Naive thymus-derived CD8-positive, alpha-beta T cell (primary cell): ENCODE results near the gene EDA. TPM values are rescaled to one million over a fixed set of nuclear protein-coding genes. Genes with fewer than 3 reads are reported as not detected.

ENCODE experiments used
- ATAC-seq, 2 donors: fragments of 150-1000 bp; cut with Tn5 transposase in 1 of 2; sonication (Bioruptor Pico), chemical (Tn5 transposase) in 1 of 2; 1 replicate in 1 of 2; 2 replicates in 1 of 2; pipeline ENCODE4 v1.10.0; 2021; ENCODE audit warnings: mild to moderate bottlenecking in 2 of 2, moderate library complexity in 2 of 2
- POLR2A ChIA-PET: fragments of 350-600 bp; sonication (Branson Sonifier 250); formaldehyde crosslinking; loops from one replicate; lab custom pipeline; 2021; ENCODE audit warnings: antibody characterized with exemption; lab: Charles Lee
- DNase-seq, 10 donors: peaks; one replicate each; pipeline versions ENCODE4 v3.0.0 to v3.0.0-alpha.2; 2020 to 2022
- H3K27ac Mint-ChIP-seq, 10 donors: one replicate each; pipeline ENCODE4 v1.8.0; 2020 to 2022; ENCODE audit warnings: mild to moderate bottlenecking in 10 of 10, mixed read lengths in 10 of 10, moderate library complexity in 4 of 10, inconsistent platforms in 1 of 10
- H3K27me3 Mint-ChIP-seq, 5 donors: one replicate each; pipeline ENCODE4 v1.8.0; 2021 to 2022; ENCODE audit warnings: mixed read lengths in 5 of 5
- H3K36me3 Mint-ChIP-seq, 3 donors: one replicate each; pipeline ENCODE4 v1.8.0; 2020 to 2022; ENCODE audit warnings: mixed read lengths in 3 of 3, mild to moderate bottlenecking in 2 of 3, inconsistent platforms in 1 of 3
- H3K4me1 Mint-ChIP-seq, 4 donors: one replicate each; pipeline ENCODE4 v1.8.0; 2021 to 2022; ENCODE audit warnings: mixed read lengths in 4 of 4
- H3K4me3 Mint-ChIP-seq, 10 donors: one replicate each; pipeline ENCODE4 v1.8.0; 2020 to 2022; ENCODE audit warnings: mild to moderate bottlenecking in 10 of 10, mixed read lengths in 10 of 10, moderate library complexity in 6 of 10, inconsistent platforms in 1 of 10
- H3K9me3 Mint-ChIP-seq, 9 donors: one replicate each; pipeline ENCODE4 v1.8.0; 2020 to 2022; ENCODE audit warnings: mixed read lengths in 9 of 9, mild to moderate bottlenecking in 3 of 9, inconsistent platforms in 1 of 9, moderate library complexity in 1 of 9
- microRNA-seq: library from miRNA; unstranded; fragments of <30 nt; microRNA quantifications from one replicate; pipeline ENCODE4 v1.2.0, GENCODE V29; 2022; ENCODE audit warnings: borderline microRNAs expressed
- polyA plus RNA-seq, 3 donors: library from polyadenylated mRNA; unstranded; fragments of 300-500 nt; fragmentation: Illumina TruSeq; gene quantifications; one replicate each; pipeline ENCODE4 v1.2.3, GENCODE V29; 2021
- total RNA-seq, 8 experiments: library from RNA in 2 of 8; stranded (reverse) in 2 of 8; gene quantifications; one replicate each; pipeline ENCODE4 v1.2.3 and lab custom pipeline; 2021 to 2026

Gene EDA
- total and polyA plus RNA-seq, 5 experiments from 2014 or later = 0.80 to 1.7 (median 1.1) TPM

GRCh38 chrX:70062961-70063550 lies 447.1 kb downstream of the EDA start:
- no peak for ATAC-seq
- Mint-ChIP-seq H3K27ac (no peak overlapping the region), H3K27me3 (peaks cover 0 to 23% (median 9%) of the 10 kb centered on the region in 5 donors), H3K4me3 (no peak overlapping the region), H3K36me3 (no peaks in the 10 kb centered on the region), H3K4me1 (no peaks in the 10 kb centered on the region), H3K9me3 (peaks cover 0 to 2% (median 0%) of the 10 kb centered on the region in 9 donors)
- POLR2A ChIA-PET = no interaction called here
- no peak for DNase-seq

GRCh38 chrX:70066646-70067045 lies 450.7 kb downstream of the EDA start:
- H3K36me3 Mint-ChIP-seq = no peaks in the 10 kb centered on the region
- no peak for ATAC-seq
- H3K4me1 Mint-ChIP-seq = no peaks in the 10 kb centered on the region
- peak overlapping the region in 1 of 10 donors; percentile 57 for H3K27ac Mint-ChIP-seq
- H3K27me3 Mint-ChIP-seq = peaks cover 0 to 23% (median 9%) of the 10 kb centered on the region in 5 donors
- POLR2A ChIA-PET = no interaction called here
- DNase-seq = no peak
- H3K4me3 Mint-ChIP-seq = no peak overlapping the region
- peaks cover 0 to 2% (median 0%) of the 10 kb centered on the region in 9 donors for H3K9me3 Mint-ChIP-seq

GRCh38 chrX:70079297-70079696 lies 463.4 kb downstream of the EDA start:
- no peaks in the 10 kb centered on the region for H3K4me1 Mint-ChIP-seq
- ATAC-seq (no peak), DNase-seq (no peak)
- no peak overlapping the region for H3K27ac Mint-ChIP-seq
- peaks cover 0 to 3% (median 0%) of the 10 kb centered on the region in 5 donors for H3K27me3 Mint-ChIP-seq
- peaks cover 0 to 13% (median 0%) of the 10 kb centered on the region in 9 donors for H3K9me3 Mint-ChIP-seq
- H3K36me3 Mint-ChIP-seq = peaks cover 0 to 4% (median 0%) of the 10 kb centered on the region in 3 donors
- POLR2A ChIA-PET = no interaction called here
- no peak overlapping the region for H3K4me3 Mint-ChIP-seq

- POLR2A ChIA-PET = no interaction called here
- H3K27ac Mint-ChIP-seq = no peak overlapping the region
- ATAC-seq (no peak), DNase-seq (no peak)
- H3K4me3 Mint-ChIP-seq = no peak overlapping the region
- peaks cover 0 to 3% (median 0%) of the 10 kb centered on the region in 5 donors for H3K27me3 Mint-ChIP-seq
- peaks cover 0 to 4% (median 0%) of the 10 kb centered on the region in 3 donors for H3K36me3 Mint-ChIP-seq
- peaks cover 0 to 13% (median 0%) of the 10 kb centered on the region in 9 donors for H3K9me3 Mint-ChIP-seq
- no peaks in the 10 kb centered on the region for H3K4me1 Mint-ChIP-seq
These were observed 464.0 kb downstream of the EDA start for GRCh38 chrX:70079870-70080269.

- H3K9me3 Mint-ChIP-seq = peaks cover 0 to under 1% (median 0%) of the 10 kb centered on the region in 9 donors
- no peak overlapping the region for H3K27ac Mint-ChIP-seq
- ATAC-seq (no peak), DNase-seq (no peak)
- H3K36me3 Mint-ChIP-seq = peaks cover 0 to 4% (median 0%) of the 10 kb centered on the region in 3 donors
- H3K4me1 Mint-ChIP-seq = no peaks in the 10 kb centered on the region
- peaks cover 0 to 3% (median 0%) of the 10 kb centered on the region in 5 donors for H3K27me3 Mint-ChIP-seq
- POLR2A ChIA-PET = no interaction called here
- H3K4me3 Mint-ChIP-seq = no peak overlapping the region
These were observed 466.8 kb downstream of the EDA start for GRCh38 chrX:70082723-70083122.

GRCh38 chrX:70084592-70085240 lies 468.8 kb downstream of the EDA start:
- Mint-ChIP-seq H3K27ac (no peak overlapping the region), H3K27me3 (no peaks in the 10 kb centered on the region), H3K9me3 (no peaks in the 10 kb centered on the region), H3K4me3 (no peak overlapping the region), H3K4me1 (peaks cover 0 to 4% (median 1%) of the 10 kb centered on the region in 4 donors), H3K36me3 (no peaks in the 10 kb centered on the region)
- no peak for ATAC-seq
- POLR2A ChIA-PET = no interaction called here
- DNase-seq = no peak

GRCh38 chrX:70087857-70088630 lies 472.1 kb downstream of the EDA start:
- peaks cover 0 to 8% (median 1%) of the 10 kb centered on the region in 4 donors for H3K4me1 Mint-ChIP-seq
- ATAC-seq (no peak), DNase-seq (no peak)
- POLR2A ChIA-PET = no interaction called here
- no peaks in the 10 kb centered on the region for H3K36me3 Mint-ChIP-seq
- no peak overlapping the region for H3K4me3 Mint-ChIP-seq
- H3K9me3 Mint-ChIP-seq = no peaks in the 10 kb centered on the region
- H3K27me3 Mint-ChIP-seq = no peaks in the 10 kb centered on the region
- H3K27ac Mint-ChIP-seq = no peak overlapping the region

- no peak overlapping the region for H3K4me3 Mint-ChIP-seq
- no peaks in the 10 kb centered on the region for H3K36me3 Mint-ChIP-seq
- POLR2A ChIA-PET = no interaction called here
- H3K27ac Mint-ChIP-seq = no peak overlapping the region
- H3K27me3 Mint-ChIP-seq = no peaks in the 10 kb centered on the region
- H3K9me3 Mint-ChIP-seq = no peaks in the 10 kb centered on the region
- DNase-seq (no peak), ATAC-seq (no peak)
- H3K4me1 Mint-ChIP-seq = peaks cover 0 to 8% (median 1%) of the 10 kb centered on the region in 4 donors
These were observed 472.8 kb downstream of the EDA start for GRCh38 chrX:70088751-70089150.

Small RNA genes lying within 50 kb of the gene (microRNA-seq; reads per million reads assigned to microRNA genes)
- 3.1 reads per million for gene MIR676

Other genes starting within 250 kb of the EDA start
- gene NALF2, start 111.8 kb upstream of the EDA start, total RNA-seq = not detected
- gene NALF2, start 111.8 kb upstream of the EDA start, polyA plus RNA-seq = not detected